LNCaP clone FGC (cell line): Measurements from ENCODE around the gene PARM1.

ENCODE experiments used
- DNase-seq: peaks from one replicate; pipeline ENCODE4 v3.0.0-alpha.2; 2011; ENCODE audit warnings: low read depth
- H3K4me3 ChIP-seq: 2 replicates; pipeline ENCODE4 v1.5.1; 2011; ENCODE audit warnings: mild to moderate bottlenecking, low read depth, low read length, control low read depth
- CTCF ChIP-seq: IDR thresholded peaks from 2 replicates; pipeline ENCODE4 v1.5.1; 2012; ENCODE audit warnings: mild to moderate bottlenecking; ENCODE audit not compliant: control insufficient read depth, insufficient read depth; ENCODE audit errors: extremely low read depth

PARM1 gene

GRCh38 chr4:74997948-74998729 lies 65.2 kb downstream of the PARM1 start:
- TF ChIP-seq CTCF = no peak
- H3K4me3 ChIP-seq = no peak overlapping the region
- DNase-seq = no peak

GRCh38 chr4:74999714-75000309 lies 66.9 kb downstream of the PARM1 start:
- H3K4me3 ChIP-seq = no peak overlapping the region
- DNase-seq = no peak
- no peak for TF ChIP-seq CTCF

GRCh38 chr4:75001871-75002270 lies 69.0 kb downstream of the PARM1 start:
- H3K4me3 ChIP-seq = no peak overlapping the region
- TF ChIP-seq CTCF = no peak
- DNase-seq = no peak

- no peak for TF ChIP-seq CTCF
- DNase-seq = no peak
Measured at GRCh38 chr4:75002381-75002780, 69.5 kb downstream of the PARM1 start.

GRCh38 chr4:75003979-75004378 lies 71.1 kb downstream of the PARM1 start:
- DNase-seq = no peak
- TF ChIP-seq CTCF = no peak
- no peak overlapping the region for H3K4me3 ChIP-seq

More at GRCh38 chr4:75002381-75002780, 69.5 kb downstream of the PARM1 start:
- H3K4me3 ChIP-seq = no peak overlapping the region

GRCh38 chr4:75004755-75005668 lies 72.1 kb downstream of the PARM1 start:
- H3K4me3 ChIP-seq = no peak overlapping the region
- no peak for DNase-seq
- no peak for TF ChIP-seq CTCF
